Keratinocyte (primary cell): ENCODE data around the gene IL15RA. TPM values are rescaled to one million over a fixed set of nuclear protein-coding genes. Genes with fewer than 3 reads are reported as not detected.

ENCODE experiments used
- DNase-seq: peaks from one replicate; pipeline ENCODE4 v3.0.0-alpha.2; 2011; ENCODE audit warnings: low read depth, missing footprints, low spot score
- FAIRE-seq: peaks from 2 replicates; lab custom pipeline; 2011; peaks lifted over from hg19 to GRCh38; lab: Jason Lieb, UNC
- H2AFZ ChIP-seq: 2 replicates; pipeline ENCODE4 v1.6.0; 2012; ENCODE audit warnings: low read length, control low read depth, inconsistent platforms; ENCODE audit not compliant: control insufficient read depth
- H3K27ac ChIP-seq: 2 replicates; pipeline ENCODE4 v1.5.1; 2011; ENCODE audit warnings: low read length; ENCODE audit not compliant: control insufficient read depth, insufficient read depth
- H3K27me3 ChIP-seq: 3 replicates; pipeline ENCODE4 v1.6.0; 2011; ENCODE audit warnings: low read length; ENCODE audit not compliant: control insufficient read depth, insufficient read depth; ENCODE audit errors: extremely low read depth
- H3K36me3 ChIP-seq, 2 experiments: 2 replicates in 1 of 2; 3 replicates in 1 of 2; pipeline ENCODE4 v1.5.1; 2011; ENCODE audit warnings: low read length in 2 of 2, mild to moderate bottlenecking in 1 of 2; ENCODE audit not compliant: control insufficient read depth in 2 of 2, insufficient read depth in 2 of 2; ENCODE audit errors: extremely low read depth in 1 of 2
- H3K4me1 ChIP-seq: 3 replicates; pipeline ENCODE4 v1.5.1; 2011; ENCODE audit warnings: low read length; ENCODE audit not compliant: control insufficient read depth, insufficient read depth; ENCODE audit errors: extremely low read depth
- H3K4me2 ChIP-seq: 3 replicates; pipeline ENCODE4 v1.6.0; 2011; ENCODE audit warnings: low read depth, low read length; ENCODE audit not compliant: control insufficient read depth, insufficient read depth; ENCODE audit errors: extremely low read depth
- H3K4me3 ChIP-seq, 3 experiments: fragments of 200-600 bp in 1 of 3; sonication (generic) in 1 of 3; 2 replicates in 2 of 3; 3 replicates in 1 of 3; pipeline ENCODE4 v1.5.1; 2011 to 2016; ENCODE audit warnings: low read length in 3 of 3, mild to moderate bottlenecking in 3 of 3, control low read depth in 2 of 3, inconsistent platforms in 1 of 3, low read depth in 1 of 3, mixed read lengths in 1 of 3, mixed run types in 1 of 3, moderate library complexity in 1 of 3; ENCODE audit not compliant: control insufficient read depth in 2 of 3, insufficient read depth in 2 of 3; ENCODE audit errors: extremely low read depth in 1 of 3
- H3K79me2 ChIP-seq: 2 replicates; pipeline ENCODE4 v1.6.0; 2012; ENCODE audit warnings: low read length; ENCODE audit not compliant: control insufficient read depth, insufficient read depth
- H3K9ac ChIP-seq: 3 replicates; pipeline ENCODE4 v1.6.0; 2011; ENCODE audit warnings: low read length; ENCODE audit not compliant: control insufficient read depth, insufficient read depth; ENCODE audit errors: extremely low read depth
- H3K9me1 ChIP-seq: 3 replicates; pipeline ENCODE4 v1.6.0; 2011; ENCODE audit warnings: low read length; ENCODE audit not compliant: control insufficient read depth, insufficient read depth; ENCODE audit errors: extremely low read depth
- H3K9me3 ChIP-seq: 2 replicates; pipeline ENCODE4 v1.5.1; 2012; ENCODE audit warnings: low read depth, low read length; ENCODE audit not compliant: control insufficient read depth
- H4K20me1 ChIP-seq: 3 replicates; pipeline ENCODE4 v1.6.0; 2011; ENCODE audit warnings: low read length; ENCODE audit not compliant: control insufficient read depth, insufficient read depth; ENCODE audit errors: extremely low read depth
- EZH2 ChIP-seq: IDR thresholded peaks from one replicate; pipeline ENCODE4 v1.6.1; 2012; ENCODE audit warnings: inconsistent platforms, mild to moderate bottlenecking, low read length, moderate library complexity
- dilution Hi-C: fragments of 300-500 bp; cut with MboI; formaldehyde crosslinking; loops from one replicate; pipeline ENCODE4 v1.7.0; 2020; ENCODE audit warnings: low sequenced_read_pairs; ENCODE audit not compliant: extremely low pct_ligation_motif_present
- polyA plus RNA-seq, 5 experiments: library from polyadenylated mRNA; depleted of rRNA in 3 of 5; stranded (reverse) in 3 of 5; stranded (forward) in 1 of 5; unstranded in 1 of 5; fragments of >200 nt; gene quantifications; 1 replicate in 1 of 5; 2 replicates in 3 of 5; 3 replicates in 1 of 5; pipeline versions ENCODE4 v1.2.1 to v1.2.3, GENCODE V29; 2011 to 2012; ENCODE audit warnings: missing spikeins in 2 of 5, low read depth in 1 of 5, low replicate concordance in 1 of 5
- TF ChIP-seq, protein P1 (sequence below), 3 experiments: IDR thresholded peaks in 1 of 3; conservative IDR thresholded peaks in 1 of 3; optimal IDR thresholded peaks in 1 of 3; 2 replicates in 2 of 3; 3 replicates in 1 of 3; pipeline versions ENCODE3 to v1.5.1; 2011; ENCODE audit warnings: low read length in 3 of 3, mild to moderate bottlenecking in 3 of 3, moderate library complexity in 2 of 3, control low read depth in 1 of 3, inconsistent platforms in 1 of 3; ENCODE audit not compliant: insufficient read depth in 2 of 3; ENCODE audit errors: extremely low read depth in 1 of 3

The IL15RA gene
- polyA plus RNA-seq, 1 donor (not counting 4 experiments of a cell fraction or from before 2014, with no cell fraction given) = 3.8 TPM

DNA sequence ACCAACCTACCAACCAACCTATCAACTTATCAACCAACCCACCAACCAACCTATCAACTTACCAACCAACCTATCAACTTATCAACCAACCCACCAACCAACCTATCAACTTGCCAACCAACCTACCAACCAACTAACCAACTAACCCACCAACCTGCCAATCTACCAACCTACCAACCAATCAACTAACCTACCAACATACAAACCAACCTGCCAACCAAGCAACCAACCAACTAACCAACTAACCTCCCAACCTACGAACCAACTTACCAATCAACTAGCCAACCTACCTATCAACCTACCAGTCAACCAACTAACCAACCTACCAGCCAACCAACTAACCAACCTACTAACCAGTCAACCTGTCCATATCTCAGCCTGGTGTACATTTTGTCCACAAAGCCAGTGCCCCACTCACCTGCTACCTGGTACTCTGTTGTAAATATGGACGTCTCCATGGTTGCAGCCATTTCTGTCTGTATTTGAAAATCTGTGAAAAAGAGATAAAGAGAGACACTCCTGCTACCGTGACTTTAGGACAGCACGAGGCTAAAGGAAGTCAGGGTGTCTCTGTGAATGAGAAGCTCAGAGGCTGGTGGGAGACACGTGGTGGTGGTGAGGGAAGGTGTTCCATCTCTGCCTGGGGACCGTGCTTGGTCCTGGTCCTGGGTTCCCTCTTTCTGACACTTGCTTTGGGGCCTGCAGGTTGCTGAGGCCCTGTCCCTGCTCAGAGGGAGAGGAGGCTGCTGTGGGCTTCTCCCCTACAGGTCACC, 41.9 kb upstream of the IL15RA start:
- H3K9ac ChIP-seq = no peak overlapping the region
- no peak overlapping the region for H3K4me3 ChIP-seq
- no peak overlapping the region for H3K27ac ChIP-seq
- no peaks in the 10 kb centered on the region for H3K9me1 ChIP-seq
- no peaks in the 10 kb centered on the region for H3K9me3 ChIP-seq
- no peak for DNase-seq
- dilution Hi-C loops = no loop called here
- no peaks in the 10 kb centered on the region for H3K27me3 ChIP-seq
- no peak overlapping the region for H3K4me2 ChIP-seq
- no peaks in the 10 kb centered on the region for H3K79me2 ChIP-seq
- peaks cover 3% of the 10 kb centered on the region for H3K4me1 ChIP-seq
- no peak overlapping the region for H2AFZ ChIP-seq
- TF ChIP-seq, protein P1, sequence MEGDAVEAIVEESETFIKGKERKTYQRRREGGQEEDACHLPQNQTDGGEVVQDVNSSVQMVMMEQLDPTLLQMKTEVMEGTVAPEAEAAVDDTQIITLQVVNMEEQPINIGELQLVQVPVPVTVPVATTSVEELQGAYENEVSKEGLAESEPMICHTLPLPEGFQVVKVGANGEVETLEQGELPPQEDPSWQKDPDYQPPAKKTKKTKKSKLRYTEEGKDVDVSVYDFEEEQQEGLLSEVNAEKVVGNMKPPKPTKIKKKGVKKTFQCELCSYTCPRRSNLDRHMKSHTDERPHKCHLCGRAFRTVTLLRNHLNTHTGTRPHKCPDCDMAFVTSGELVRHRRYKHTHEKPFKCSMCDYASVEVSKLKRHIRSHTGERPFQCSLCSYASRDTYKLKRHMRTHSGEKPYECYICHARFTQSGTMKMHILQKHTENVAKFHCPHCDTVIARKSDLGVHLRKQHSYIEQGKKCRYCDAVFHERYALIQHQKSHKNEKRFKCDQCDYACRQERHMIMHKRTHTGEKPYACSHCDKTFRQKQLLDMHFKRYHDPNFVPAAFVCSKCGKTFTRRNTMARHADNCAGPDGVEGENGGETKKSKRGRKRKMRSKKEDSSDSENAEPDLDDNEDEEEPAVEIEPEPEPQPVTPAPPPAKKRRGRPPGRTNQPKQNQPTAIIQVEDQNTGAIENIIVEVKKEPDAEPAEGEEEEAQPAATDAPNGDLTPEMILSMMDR (optimal IDR thresholded peaks at IDR 0.05 in 1 of 3, IDR thresholded peaks at IDR 0.05 in 1 of 3, conservative IDR thresholded peaks at IDR 0.05 in 1 of 3; ENCODE audit: extremely low read depth in 1 of 3, insufficient read depth in 2 of 3, low read length in 3 of 3) = no peak
- no peak for TF ChIP-seq EZH2
- no peaks in the 10 kb centered on the region for H3K36me3 ChIP-seq
- FAIRE-seq = no peak
- H4K20me1 ChIP-seq = peaks cover 2% of the 10 kb centered on the region

DNA sequence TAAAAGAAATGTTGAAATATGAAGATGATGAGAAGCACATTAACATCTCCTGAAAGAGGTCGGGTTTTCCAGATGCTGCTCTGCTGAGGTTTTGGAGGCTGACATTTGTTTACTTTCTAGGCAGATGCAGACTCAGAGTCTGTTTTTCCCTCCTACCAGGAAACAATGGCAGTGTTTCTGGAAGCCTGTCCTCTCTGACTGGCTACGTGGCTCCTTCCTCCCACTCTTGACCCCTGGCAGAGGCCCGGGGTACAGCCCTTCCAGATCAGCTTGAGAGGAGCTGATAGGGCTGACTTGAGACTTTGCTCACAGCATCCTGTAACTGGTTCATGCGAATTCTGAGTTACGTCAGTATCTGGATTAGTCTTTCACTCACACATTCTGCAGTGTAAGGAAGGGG, 41.1 kb upstream of the IL15RA start:
- no peaks in the 10 kb centered on the region for H3K9me1 ChIP-seq
- no peaks in the 10 kb centered on the region for H3K36me3 ChIP-seq
- H2AFZ ChIP-seq = no peak overlapping the region
- H3K27ac ChIP-seq = no peak overlapping the region
- dilution Hi-C loops = no loop called here
- no peak overlapping the region for H3K9ac ChIP-seq
- H3K9me3 ChIP-seq = no peaks in the 10 kb centered on the region
- H3K79me2 ChIP-seq = no peaks in the 10 kb centered on the region
- peaks cover 2% of the 10 kb centered on the region for H4K20me1 ChIP-seq
- no peak overlapping the region for H3K4me2 ChIP-seq
- FAIRE-seq (no peak), DNase-seq (no peak)
- TF ChIP-seq, protein P1 (optimal IDR thresholded peaks at IDR 0.05 in 1 of 3, IDR thresholded peaks at IDR 0.05 in 1 of 3, conservative IDR thresholded peaks at IDR 0.05 in 1 of 3; ENCODE audit: extremely low read depth in 1 of 3, insufficient read depth in 2 of 3, low read length in 3 of 3) = no peak
- no peak for TF ChIP-seq EZH2
- H3K4me3 ChIP-seq = no peak overlapping the region
- H3K27me3 ChIP-seq = no peaks in the 10 kb centered on the region
- H3K4me1 ChIP-seq = peaks cover 3% of the 10 kb centered on the region
